Parathyroid adenoma (tissue), 2 donors: Measurements from ENCODE around the gene AGBL4.

Source experiments
- H2AFZ ChIP-seq: fragments of 300-600 bp; sonication (generic); one replicate; pipeline ENCODE4 v1.7.0; 2017; ENCODE audit warnings: antibody characterized with exemption, mild to moderate bottlenecking
- H3K27ac ChIP-seq: fragments of 300-600 bp; sonication (generic); one replicate; pipeline ENCODE4 v1.7.0; 2017
- H3K27me3 ChIP-seq: fragments of 300-600 bp; sonication (generic); one replicate; pipeline ENCODE4 v1.7.0; 2017; ENCODE audit warnings: low read length; ENCODE audit not compliant: control insufficient read depth, insufficient read depth
- H3K36me3 ChIP-seq: fragments of 300-600 bp; sonication (generic); one replicate; pipeline ENCODE4 v1.7.0; 2017; ENCODE audit warnings: low read length; ENCODE audit not compliant: control insufficient read depth, insufficient read depth
- H3K4me1 ChIP-seq: fragments of 300-600 bp; sonication (generic); one replicate; pipeline ENCODE4 v1.7.0; 2017; ENCODE audit warnings: control low read depth
- H3K4me2 ChIP-seq: fragments of 300-600 bp; sonication (generic); one replicate; pipeline ENCODE4 v1.7.0; 2017; ENCODE audit warnings: low read length
- H3K4me3 ChIP-seq: fragments of 300-600 bp; sonication (generic); one replicate; pipeline ENCODE4 v1.7.0; 2017; ENCODE audit warnings: low read depth, low read length
- H3K79me2 ChIP-seq: fragments of 300-600 bp; sonication (generic); one replicate; pipeline ENCODE4 v1.7.0; 2017; ENCODE audit warnings: control low read depth
- H3K9ac ChIP-seq: fragments of 300-600 bp; sonication (generic); one replicate; pipeline ENCODE4 v1.7.0; 2017; ENCODE audit warnings: mild to moderate bottlenecking
- H3K9me3 ChIP-seq: fragments of 300-600 bp; sonication (generic); one replicate; pipeline ENCODE4 v1.7.0; 2017; ENCODE audit warnings: low read length; ENCODE audit not compliant: control insufficient read depth
- CTCF ChIP-seq: fragments of 300-600 bp; sonication (generic); IDR thresholded peaks from one replicate; pipeline ENCODE4 v1.7.0; 2017; ENCODE audit warnings: antibody characterized with exemption, mild to moderate bottlenecking
- donor health status: primary hyperparathyroidism.

The AGBL4 gene

GRCh38 chr1:48765335-48765734 is 1258.4 kb downstream of the AGBL4 start:
- no peaks in the 10 kb centered on the region for H3K36me3 ChIP-seq
- no peak overlapping the region for H3K4me3 ChIP-seq
- no peak for TF ChIP-seq CTCF
- no peaks in the 10 kb centered on the region for H3K27me3 ChIP-seq
- no peak overlapping the region for H3K27ac ChIP-seq
- no peak overlapping the region for H3K4me2 ChIP-seq
- H3K4me1 ChIP-seq = no peaks in the 10 kb centered on the region
- no peaks in the 10 kb centered on the region for H3K79me2 ChIP-seq
- no peaks in the 10 kb centered on the region for H3K9me3 ChIP-seq
- no peak overlapping the region for H2AFZ ChIP-seq
- H3K9ac ChIP-seq = no peak overlapping the region

GRCh38 chr1:48761986-48762385 is 1261.8 kb downstream of the AGBL4 start:
- Histone ChIP-seq H3K4me2 (no peak overlapping the region), H3K27me3 (no peaks in the 10 kb centered on the region), H3K9me3 (no peaks in the 10 kb centered on the region), H3K4me1 (no peaks in the 10 kb centered on the region), H3K27ac (no peak overlapping the region), H3K9ac (no peak overlapping the region), H3K79me2 (no peaks in the 10 kb centered on the region), H2AFZ (no peak overlapping the region), H3K36me3 (no peaks in the 10 kb centered on the region), H3K4me3 (no peak overlapping the region)
- no peak for TF ChIP-seq CTCF

- Histone ChIP-seq H3K27me3 (no peaks in the 10 kb centered on the region), H3K27ac (no peak overlapping the region), H3K4me1 (no peaks in the 10 kb centered on the region), H3K9ac (no peak overlapping the region), H2AFZ (no peak overlapping the region), H3K36me3 (no peaks in the 10 kb centered on the region), H3K4me3 (no peak overlapping the region), H3K9me3 (no peaks in the 10 kb centered on the region), H3K79me2 (no peaks in the 10 kb centered on the region), H3K4me2 (no peak overlapping the region)
- TF ChIP-seq CTCF = no peak
Observed at GRCh38 chr1:48761411-48761810, 1262.3 kb downstream of the AGBL4 start.

- no peak overlapping the region for H3K27ac ChIP-seq
Observed at GRCh38 chr1:48760857-48761256, 1262.9 kb downstream of the AGBL4 start.

More at GRCh38 chr1:48760857-48761256, 1262.9 kb downstream of the AGBL4 start:
- Histone ChIP-seq H3K9ac (no peak overlapping the region), H3K4me1 (no peaks in the 10 kb centered on the region), H3K4me2 (no peak overlapping the region), H3K79me2 (no peaks in the 10 kb centered on the region), H2AFZ (no peak overlapping the region), H3K27me3 (no peaks in the 10 kb centered on the region), H3K9me3 (no peaks in the 10 kb centered on the region), H3K36me3 (no peaks in the 10 kb centered on the region), H3K4me3 (no peak overlapping the region)
- no peak for TF ChIP-seq CTCF
